PFSK-1 (cell line): ENCODE data around the gene NHLRC4.

ENCODE experiments used
- FOXP2 ChIP-seq: optimal IDR thresholded peaks from 2 replicates; pipeline ENCODE3; 2011; ENCODE audit warnings: borderline replicate concordance, control low read depth, inconsistent platforms; ENCODE audit not compliant: insufficient read depth; ENCODE audit errors: extremely low read length, extremely low read depth
- POLR2AphosphoS5 ChIP-seq: IDR thresholded peaks from 2 replicates; pipeline ENCODE4 v1.6.1; 2012; ENCODE audit warnings: low read depth, mild to moderate bottlenecking, control low read depth, low read length, moderate library complexity
- SIN3A ChIP-seq: IDR thresholded peaks from 2 replicates; pipeline ENCODE4 v1.6.1; 2012; ENCODE audit warnings: mild to moderate bottlenecking, low read length, moderate library complexity, borderline replicate concordance; ENCODE audit not compliant: insufficient read depth
- TAF1 ChIP-seq: IDR thresholded peaks from 2 replicates; pipeline ENCODE4 v1.6.1; 2012; ENCODE audit warnings: low read length, control low read depth, borderline replicate concordance; ENCODE audit not compliant: insufficient read depth
- TF ChIP-seq, protein P1 (sequence below), 2 experiments: IDR thresholded peaks; 2 replicates each; pipeline versions ENCODE4 v1.6.1 to v1.8.0; 2011 to 2012; ENCODE audit warnings: low read depth in 2 of 2, low read length in 2 of 2, control low read depth in 1 of 2, inconsistent platforms in 1 of 2, mild to moderate bottlenecking in 1 of 2, moderate library complexity in 1 of 2; ENCODE audit not compliant: insufficient read depth in 1 of 2

NHLRC4 gene

GRCh38 chr16:595942-596735 lies 29.3 kb downstream of the NHLRC4 start:
- TF ChIP-seq, protein P1, sequence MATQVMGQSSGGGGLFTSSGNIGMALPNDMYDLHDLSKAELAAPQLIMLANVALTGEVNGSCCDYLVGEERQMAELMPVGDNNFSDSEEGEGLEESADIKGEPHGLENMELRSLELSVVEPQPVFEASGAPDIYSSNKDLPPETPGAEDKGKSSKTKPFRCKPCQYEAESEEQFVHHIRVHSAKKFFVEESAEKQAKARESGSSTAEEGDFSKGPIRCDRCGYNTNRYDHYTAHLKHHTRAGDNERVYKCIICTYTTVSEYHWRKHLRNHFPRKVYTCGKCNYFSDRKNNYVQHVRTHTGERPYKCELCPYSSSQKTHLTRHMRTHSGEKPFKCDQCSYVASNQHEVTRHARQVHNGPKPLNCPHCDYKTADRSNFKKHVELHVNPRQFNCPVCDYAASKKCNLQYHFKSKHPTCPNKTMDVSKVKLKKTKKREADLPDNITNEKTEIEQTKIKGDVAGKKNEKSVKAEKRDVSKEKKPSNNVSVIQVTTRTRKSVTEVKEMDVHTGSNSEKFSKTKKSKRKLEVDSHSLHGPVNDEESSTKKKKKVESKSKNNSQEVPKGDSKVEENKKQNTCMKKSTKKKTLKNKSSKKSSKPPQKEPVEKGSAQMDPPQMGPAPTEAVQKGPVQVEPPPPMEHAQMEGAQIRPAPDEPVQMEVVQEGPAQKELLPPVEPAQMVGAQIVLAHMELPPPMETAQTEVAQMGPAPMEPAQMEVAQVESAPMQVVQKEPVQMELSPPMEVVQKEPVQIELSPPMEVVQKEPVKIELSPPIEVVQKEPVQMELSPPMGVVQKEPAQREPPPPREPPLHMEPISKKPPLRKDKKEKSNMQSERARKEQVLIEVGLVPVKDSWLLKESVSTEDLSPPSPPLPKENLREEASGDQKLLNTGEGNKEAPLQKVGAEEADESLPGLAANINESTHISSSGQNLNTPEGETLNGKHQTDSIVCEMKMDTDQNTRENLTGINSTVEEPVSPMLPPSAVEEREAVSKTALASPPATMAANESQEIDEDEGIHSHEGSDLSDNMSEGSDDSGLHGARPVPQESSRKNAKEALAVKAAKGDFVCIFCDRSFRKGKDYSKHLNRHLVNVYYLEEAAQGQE (IDR thresholded peaks at IDR 0.05; ENCODE audit: insufficient read depth in 1 of 2, low read depth in 2 of 2, low read length in 2 of 2): no peak
- no peak for TF ChIP-seq POLR2AphosphoS5
- TF ChIP-seq FOXP2: no peak
- no peak for TF ChIP-seq TAF1
- no peak for TF ChIP-seq SIN3A

DNA sequence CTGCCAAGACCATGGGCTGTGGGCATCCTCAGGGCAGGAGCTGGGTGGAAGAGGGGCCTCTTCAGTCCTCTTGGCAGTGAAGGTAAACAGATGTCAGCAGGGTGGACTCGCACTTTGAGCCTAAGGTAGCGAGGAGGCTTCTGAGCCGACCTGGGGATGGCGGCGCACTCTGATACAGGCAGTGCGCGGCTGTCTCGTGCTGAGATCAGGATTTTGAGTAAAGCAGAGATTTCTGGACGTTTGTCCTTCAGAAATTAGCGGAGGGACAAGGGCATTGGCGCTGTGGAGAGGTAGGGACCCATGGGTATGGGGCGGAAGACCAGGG lies 29.9 kb downstream of the NHLRC4 start:
- TF ChIP-seq SIN3A (no peak), FOXP2 (no peak), TAF1 (no peak), POLR2AphosphoS5 (no peak)
- TF ChIP-seq, protein P1 (IDR thresholded peaks at IDR 0.05; ENCODE audit: insufficient read depth in 1 of 2, low read depth in 2 of 2, low read length in 2 of 2): no peak

GRCh38 chr16:598823-599739 lies 32.3 kb downstream of the NHLRC4 start:
- no peak for TF ChIP-seq TAF1
- TF ChIP-seq, protein P1 (IDR thresholded peaks at IDR 0.05; ENCODE audit: insufficient read depth in 1 of 2, low read depth in 2 of 2, low read length in 2 of 2): no peak
- no peak for TF ChIP-seq POLR2AphosphoS5
- no peak for TF ChIP-seq FOXP2
- no peak for TF ChIP-seq SIN3A

- TF ChIP-seq POLR2AphosphoS5 (no peak), TAF1 (no peak), FOXP2 (no peak), SIN3A (no peak)
- TF ChIP-seq, protein P1 (IDR thresholded peaks at IDR 0.05; ENCODE audit: insufficient read depth in 1 of 2, low read depth in 2 of 2, low read length in 2 of 2): no peak
Observed at GRCh38 chr16:600781-601180, 34.0 kb downstream of the NHLRC4 start.
